ENCODE data around the gene MYBPHL.

- TF ChIP-seq, protein P1, sequence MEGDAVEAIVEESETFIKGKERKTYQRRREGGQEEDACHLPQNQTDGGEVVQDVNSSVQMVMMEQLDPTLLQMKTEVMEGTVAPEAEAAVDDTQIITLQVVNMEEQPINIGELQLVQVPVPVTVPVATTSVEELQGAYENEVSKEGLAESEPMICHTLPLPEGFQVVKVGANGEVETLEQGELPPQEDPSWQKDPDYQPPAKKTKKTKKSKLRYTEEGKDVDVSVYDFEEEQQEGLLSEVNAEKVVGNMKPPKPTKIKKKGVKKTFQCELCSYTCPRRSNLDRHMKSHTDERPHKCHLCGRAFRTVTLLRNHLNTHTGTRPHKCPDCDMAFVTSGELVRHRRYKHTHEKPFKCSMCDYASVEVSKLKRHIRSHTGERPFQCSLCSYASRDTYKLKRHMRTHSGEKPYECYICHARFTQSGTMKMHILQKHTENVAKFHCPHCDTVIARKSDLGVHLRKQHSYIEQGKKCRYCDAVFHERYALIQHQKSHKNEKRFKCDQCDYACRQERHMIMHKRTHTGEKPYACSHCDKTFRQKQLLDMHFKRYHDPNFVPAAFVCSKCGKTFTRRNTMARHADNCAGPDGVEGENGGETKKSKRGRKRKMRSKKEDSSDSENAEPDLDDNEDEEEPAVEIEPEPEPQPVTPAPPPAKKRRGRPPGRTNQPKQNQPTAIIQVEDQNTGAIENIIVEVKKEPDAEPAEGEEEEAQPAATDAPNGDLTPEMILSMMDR (IDR thresholded peaks at IDR 0.05), result no peak
- no peak for TF ChIP-seq POLR2A (IDR thresholded peaks at IDR 0.05)
Observed at GRCh38 chr1:109242387-109242786, 64.4 kb downstream of the MYBPHL start.

Measured in right lobe of liver (tissue), 4 donors.